ENCODE results near the gene VAMP5. TPM values are rescaled to one million over a fixed set of nuclear protein-coding genes. Genes with fewer than 3 reads are reported as not detected.
"Not testable (repeated sequence)": the region's sequence is repeated elsewhere in the genome, so short reads cannot be mapped to it uniquely, and the experiment has no call there.

VAMP5 gene
- total RNA-seq, 2 donors from 2014 or later = 30.5 to 50.7 TPM

GRCh38 chr2:85582492-85582891 lies 1.7 kb upstream of the VAMP5 start:
- Mint-ChIP-seq H3K9me3 (no peaks in the 10 kb centered on the region), H3K4me3 (no peak overlapping the region), H3K4me1 (ENCODE audit: low read depth in 2 of 2) (peaks cover 53 to 55% of the 10 kb centered on the region in 2 donors), H3K36me3 (peaks cover 13% of the 10 kb centered on the region), H3K27ac (peak overlapping the region in 1 of 2 donors; percentile 84), H3K27me3 (no peaks in the 10 kb centered on the region)
- no peak for DNase-seq (ENCODE audit: low spot score)
- ATAC-seq = no peak

GRCh38 chr2:85583667-85584353 lies 421 bp upstream of the VAMP5 start:
- peak; percentile 81 to 84 for ATAC-seq
- H3K4me1 Mint-ChIP-seq (ENCODE audit: low read depth in 2 of 2) = peaks cover 52 to 57% of the 10 kb centered on the region in 2 donors
- peaks cover 13% of the 10 kb centered on the region for H3K36me3 Mint-ChIP-seq

DNA sequence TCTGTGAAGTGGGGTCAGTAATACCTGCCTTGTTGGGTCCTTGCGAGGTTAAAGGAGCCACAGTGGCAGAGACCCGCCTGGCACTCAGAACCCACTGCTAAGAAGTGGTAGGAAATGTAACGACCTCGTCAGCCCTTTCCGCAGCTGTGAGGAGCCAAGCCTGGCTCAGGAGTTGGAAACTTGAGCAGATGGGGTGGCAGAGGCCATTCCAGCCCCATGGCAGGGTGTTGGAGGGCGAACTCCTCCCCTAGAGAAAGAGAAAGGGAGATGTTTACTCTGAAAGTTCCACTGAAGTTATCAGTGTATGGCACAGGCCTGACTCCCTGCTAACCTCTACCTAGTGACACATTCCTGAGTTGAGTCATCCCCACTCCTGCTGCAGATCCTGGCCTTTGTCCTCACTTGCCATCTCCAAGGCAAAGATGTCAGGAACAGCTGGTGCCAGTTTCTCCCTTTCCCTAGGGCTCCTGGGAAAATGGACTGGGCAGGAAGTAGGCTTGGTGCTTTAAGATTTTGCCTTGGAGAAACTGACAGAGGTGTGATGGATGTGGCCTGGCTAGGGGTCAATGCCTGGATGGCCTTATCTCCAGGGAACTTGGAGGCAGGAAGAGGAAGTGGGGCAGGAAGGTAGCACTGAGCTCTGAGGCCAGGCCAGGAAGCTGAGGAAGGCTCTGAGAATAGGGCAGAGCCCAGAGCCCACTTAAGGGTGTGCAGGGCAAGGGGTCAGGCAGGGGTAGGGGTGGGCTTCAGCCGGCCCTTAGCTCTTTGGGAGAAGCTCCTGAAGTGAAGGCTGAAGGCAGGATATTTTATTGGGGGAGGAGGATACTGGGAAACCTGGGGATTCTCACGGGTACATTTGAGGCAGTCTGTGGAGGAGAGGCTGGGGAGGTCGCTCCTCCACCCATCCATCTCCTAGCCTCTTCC lies 888 bp downstream of the VAMP5 start:
- H3K27me3 Mint-ChIP-seq = no peaks in the 10 kb centered on the region
- peaks cover 48 to 55% of the 10 kb centered on the region in 2 donors for H3K4me1 Mint-ChIP-seq (ENCODE audit: low read depth in 2 of 2)
- H3K36me3 Mint-ChIP-seq = peaks cover 13% of the 10 kb centered on the region
- ATAC-seq = peak; percentile 11 to 52
- peak overlapping the region; percentile 78 for H3K4me3 Mint-ChIP-seq
- no peak for DNase-seq (ENCODE audit: low spot score)
- peak overlapping the region; percentile 76 to 95 for H3K27ac Mint-ChIP-seq
- no peaks in the 10 kb centered on the region for H3K9me3 Mint-ChIP-seq

More at GRCh38 chr2:85583667-85584353, 421 bp upstream of the VAMP5 start:
- H3K27me3 Mint-ChIP-seq = no peaks in the 10 kb centered on the region
- peak; percentile 80 for DNase-seq (ENCODE audit: low spot score)
- H3K27ac Mint-ChIP-seq = peak overlapping the region; percentile 84 to 95
- no peaks in the 10 kb centered on the region for H3K9me3 Mint-ChIP-seq
- H3K4me3 Mint-ChIP-seq = peak overlapping the region; percentile 90

GRCh38 chr2:85585781-85586105 lies 1.5 kb downstream of the VAMP5 start:
- Mint-ChIP-seq H3K27ac (peak overlapping the region; percentile 76 to 95), H3K9me3 (no peaks in the 10 kb centered on the region), H3K27me3 (no peaks in the 10 kb centered on the region), H3K4me1 (ENCODE audit: low read depth in 2 of 2) (peaks cover 51 to 57% of the 10 kb centered on the region in 2 donors), H3K36me3 (peaks cover 13% of the 10 kb centered on the region), H3K4me3 (peak overlapping the region; percentile 78)
- DNase-seq (ENCODE audit: low spot score) (no peak), ATAC-seq (no peak)

GRCh38 chr2:85588236-85588635 lies 4.0 kb downstream of the VAMP5 start:
- Mint-ChIP-seq H3K4me1 (ENCODE audit: low read depth in 2 of 2) (peaks cover 44 to 46% of the 10 kb centered on the region in 2 donors), H3K4me3 (no peak overlapping the region), H3K27me3 (no peaks in the 10 kb centered on the region), H3K27ac (peak overlapping the region; percentile 46 to 64), H3K9me3 (no peaks in the 10 kb centered on the region), H3K36me3 (no peaks in the 10 kb centered on the region)
- DNase-seq (ENCODE audit: low spot score) = no peak
- ATAC-seq = no peak

DNA sequence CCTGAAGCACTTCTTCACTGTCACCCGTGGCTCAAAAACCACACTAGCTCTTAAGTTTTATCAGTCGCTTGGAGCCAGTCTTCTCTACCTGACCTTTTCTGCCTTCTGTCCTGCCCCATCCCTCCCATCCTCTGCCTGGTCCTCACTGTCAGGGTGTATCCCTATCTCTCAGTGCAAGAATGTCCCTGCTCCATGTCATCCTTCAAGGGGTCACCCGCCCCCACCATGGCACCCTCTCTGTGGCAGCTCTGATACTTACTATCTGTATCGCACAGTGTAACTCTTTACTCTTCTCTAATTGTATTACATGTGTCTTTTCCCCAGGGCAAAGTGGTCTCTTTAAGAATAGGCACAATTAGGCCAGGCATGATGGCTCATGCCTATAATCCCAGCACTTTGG lies 4.4 kb downstream of the VAMP5 start:
- H3K4me3 Mint-ChIP-seq = no peak overlapping the region
- ATAC-seq (no peak), DNase-seq (ENCODE audit: low spot score) (no peak)
- no peaks in the 10 kb centered on the region for H3K9me3 Mint-ChIP-seq
- peak overlapping the region; percentile 46 to 64 for H3K27ac Mint-ChIP-seq
- no peaks in the 10 kb centered on the region for H3K36me3 Mint-ChIP-seq
- H3K4me1 Mint-ChIP-seq (ENCODE audit: low read depth in 2 of 2) = peaks cover 40 to 42% of the 10 kb centered on the region in 2 donors
- H3K27me3 Mint-ChIP-seq = no peaks in the 10 kb centered on the region

- DNase-seq (ENCODE audit: low spot score) (no peak), ATAC-seq (no peak)
- no peak overlapping the region for H3K4me3 Mint-ChIP-seq
- no peaks in the 10 kb centered on the region for H3K36me3 Mint-ChIP-seq
- H3K9me3 Mint-ChIP-seq = no peaks in the 10 kb centered on the region
- peak overlapping the region; percentile 46 to 64 for H3K27ac Mint-ChIP-seq
- peaks cover 39 to 40% of the 10 kb centered on the region in 2 donors for H3K4me1 Mint-ChIP-seq (ENCODE audit: low read depth in 2 of 2)
- no peaks in the 10 kb centered on the region for H3K27me3 Mint-ChIP-seq
These were observed 5.0 kb downstream of the VAMP5 start for GRCh38 chr2:85589181-85589580.

- Mint-ChIP-seq H3K4me1 (ENCODE audit: low read depth in 2 of 2) (peaks cover 40 to 42% of the 10 kb centered on the region in 2 donors), H3K27ac (peak overlapping the region in 1 of 2 donors; percentile 42), H3K4me3 (no peak overlapping the region), H3K36me3 (no peaks in the 10 kb centered on the region), H3K9me3 (no peaks in the 10 kb centered on the region), H3K27me3 (no peaks in the 10 kb centered on the region)
- ATAC-seq (no peak), DNase-seq (ENCODE audit: low spot score) (peak; percentile 38)
These were observed 6.0 kb downstream of the VAMP5 start for GRCh38 chr2:85589982-85590791.

DNA sequence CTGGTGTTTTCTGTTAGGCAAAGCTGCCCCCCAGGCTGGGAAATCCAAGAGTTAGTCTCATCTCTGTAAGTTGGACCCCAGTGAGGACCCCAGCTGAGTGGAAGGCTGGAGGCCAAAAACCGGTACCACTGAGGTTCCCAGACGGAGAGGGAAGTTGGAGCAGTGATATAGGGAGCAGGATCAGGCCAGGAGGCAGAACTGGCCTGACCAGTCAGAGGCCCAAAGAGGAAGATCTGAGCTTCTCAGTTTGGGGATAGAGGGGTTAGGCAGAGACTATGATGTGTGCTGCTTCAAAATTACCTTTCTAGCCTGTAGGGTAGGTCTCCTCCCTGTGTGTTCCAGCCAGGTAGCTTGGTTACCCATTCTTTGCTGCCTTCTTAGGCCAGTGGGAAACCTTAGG lies 6.7 kb downstream of the VAMP5 start:
- Mint-ChIP-seq H3K4me3 (no peak overlapping the region), H3K9me3 (no peaks in the 10 kb centered on the region)
- no peak for DNase-seq (ENCODE audit: low spot score)

GRCh38 chr2:85591563-85591962 lies 7.3 kb downstream of the VAMP5 start:
- no peaks in the 10 kb centered on the region for H3K36me3 Mint-ChIP-seq
- H3K4me3 Mint-ChIP-seq = no peak overlapping the region
- H3K27ac Mint-ChIP-seq = no peak overlapping the region
- H3K4me1 Mint-ChIP-seq (ENCODE audit: low read depth in 2 of 2) = peaks cover 42 to 44% of the 10 kb centered on the region in 2 donors
- H3K27me3 Mint-ChIP-seq = no peaks in the 10 kb centered on the region
- DNase-seq (ENCODE audit: low spot score) (no peak), ATAC-seq (no peak)
- H3K9me3 Mint-ChIP-seq = no peaks in the 10 kb centered on the region

More for the DNA sequence above, 6.7 kb downstream of the VAMP5 start:
- Mint-ChIP-seq H3K27ac (no peak overlapping the region), H3K36me3 (no peaks in the 10 kb centered on the region), H3K4me1 (ENCODE audit: low read depth in 2 of 2) (peaks cover 39 to 40% of the 10 kb centered on the region in 2 donors), H3K27me3 (no peaks in the 10 kb centered on the region)
- ATAC-seq = no peak

DNA sequence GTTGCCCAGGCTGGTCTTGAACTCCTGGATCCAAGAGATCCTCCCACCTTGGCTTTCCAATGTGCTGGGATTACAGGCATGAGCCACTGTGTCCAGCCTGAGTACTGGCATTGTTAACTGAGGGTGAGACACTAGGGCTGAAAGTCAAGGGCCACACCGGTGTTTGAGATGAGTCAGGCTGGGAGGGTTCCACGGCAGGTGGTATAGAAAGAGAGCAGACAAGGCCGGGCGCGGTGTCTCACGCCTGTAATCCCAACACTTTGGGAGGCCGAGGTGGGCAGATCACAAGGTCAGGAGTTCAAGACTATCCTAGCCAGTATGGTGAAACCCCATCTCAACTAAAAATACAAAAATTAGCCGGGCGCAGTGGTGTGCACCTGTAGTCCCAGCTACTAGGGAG lies 8.1 kb downstream of the VAMP5 start:
- peaks cover 47 to 49% of the 10 kb centered on the region in 2 donors for H3K4me1 Mint-ChIP-seq (ENCODE audit: low read depth in 2 of 2)
- H3K9me3 Mint-ChIP-seq, ATAC-seq: not testable (repeated sequence)

GRCh38 chr2:85593023-85593422 lies 8.8 kb downstream of the VAMP5 start:
- DNase-seq (ENCODE audit: low spot score) (peak; percentile 32), ATAC-seq (no peak)
- Mint-ChIP-seq H3K9me3 (no peaks in the 10 kb centered on the region), H3K4me3 (peak overlapping the region; percentile 36), H3K27ac (peak overlapping the region; percentile 39 to 100), H3K36me3 (no peaks in the 10 kb centered on the region), H3K4me1 (ENCODE audit: low read depth in 2 of 2) (peaks cover 41 to 42% of the 10 kb centered on the region in 2 donors), H3K27me3 (no peaks in the 10 kb centered on the region)

More for the DNA sequence above, 8.1 kb downstream of the VAMP5 start:
- DNase-seq (ENCODE audit: low spot score); H3K27ac Mint-ChIP-seq; H3K36me3 Mint-ChIP-seq; H3K27me3 Mint-ChIP-seq; H3K4me3 Mint-ChIP-seq: not testable (repeated sequence)

DNA sequence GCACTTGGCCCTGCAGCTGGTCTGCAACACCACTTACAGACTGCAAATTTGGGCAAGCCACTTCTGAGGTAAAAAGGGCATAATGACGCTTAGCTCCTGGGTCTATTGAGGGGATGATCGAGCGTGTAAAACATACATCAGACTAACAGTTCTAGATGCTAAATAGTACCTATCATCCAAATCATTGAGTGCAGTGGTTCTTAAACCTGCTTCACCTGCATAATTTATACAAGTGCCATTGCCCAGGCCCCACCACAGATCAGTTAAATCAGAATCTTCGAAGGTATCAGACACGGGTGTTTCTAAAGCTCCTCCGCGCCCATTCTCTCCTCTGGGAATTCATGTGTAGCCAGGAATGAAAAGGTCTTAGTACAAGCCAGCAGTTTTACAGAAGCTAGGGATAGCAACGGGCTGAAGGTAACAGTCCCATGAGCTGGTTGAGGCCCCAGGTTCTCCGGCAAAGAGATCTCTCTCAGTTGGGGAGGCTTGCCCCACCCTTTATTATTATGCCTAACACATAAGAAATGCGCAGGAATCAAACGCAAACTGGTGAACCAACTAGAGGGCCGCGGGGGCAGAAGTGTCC lies 10.6 kb downstream of the VAMP5 start:
- ATAC-seq = no peak
- peak overlapping the region; percentile 91 to 100 for H3K27ac Mint-ChIP-seq
- H3K9me3 Mint-ChIP-seq = no peaks in the 10 kb centered on the region
- H3K36me3 Mint-ChIP-seq = no peaks in the 10 kb centered on the region
- H3K27me3 Mint-ChIP-seq = no peaks in the 10 kb centered on the region
- no peak for DNase-seq (ENCODE audit: low spot score)
- peaks cover 32 to 34% of the 10 kb centered on the region in 2 donors for H3K4me1 Mint-ChIP-seq (ENCODE audit: low read depth in 2 of 2)
- peak overlapping the region; percentile 99 for H3K4me3 Mint-ChIP-seq
